Prostate gland (tissue), 2 donors: Measurements from ENCODE around the gene TLR5. TPM values are rescaled to one million over a fixed set of nuclear protein-coding genes. Genes with fewer than 3 reads are reported as not detected.

ENCODE experiments used
- DNase-seq: peaks from one replicate; pipeline ENCODE4 v3.0.0-alpha.2; 2019; ENCODE audit warnings: low spot score
- H3K27ac ChIP-seq, 2 donors: fragments of 200-600 bp; sonication (generic); 2 replicates each; pipeline ENCODE4 v1.5.1; 2017 to 2019
- H3K27me3 ChIP-seq: fragments of 200-600 bp; sonication (generic); replicated peaks from 2 replicates; pipeline ENCODE4 v1.5.1; 2019; ENCODE audit not compliant: insufficient read depth
- H3K36me3 ChIP-seq, 2 donors: fragments of 200-600 bp; sonication (generic); 1 replicate in 1 of 2; 2 replicates in 1 of 2; pipeline versions ENCODE4 v1.5.1 to v1.8.1; 2017 to 2019
- H3K4me1 ChIP-seq: fragments of 200-600 bp; sonication (generic); replicated peaks from 2 replicates; pipeline ENCODE4 v1.5.1; 2019
- H3K4me3 ChIP-seq, 2 donors: fragments of 200-600 bp; sonication (generic); 2 replicates each; pipeline ENCODE4 v1.5.1; 2017 to 2019
- H3K9me3 ChIP-seq: fragments of 200-600 bp; sonication (generic); 2 replicates; pipeline ENCODE4 v1.5.1; 2017
- CTCF ChIP-seq, 4 experiments: fragments of 200-600 bp in 2 of 4; fragments of 450-650 bp in 2 of 4; sonication (generic) in 2 of 4; IDR thresholded peaks; 1 replicate in 3 of 4; 2 replicates in 1 of 4; pipeline ENCODE4 v1.5.1; 2016 to 2019; ENCODE audit warnings: antibody characterized with exemption in 4 of 4, mild to moderate bottlenecking in 2 of 4, moderate library complexity in 2 of 4
- POLR2A ChIP-seq: fragments of 450-650 bp; IDR thresholded peaks from one replicate; pipeline ENCODE4 v1.6.1; 2016; ENCODE audit warnings: antibody characterized with exemption, mild to moderate bottlenecking
- POLR2AphosphoS5 ChIP-seq: sonication (generic); formaldehyde crosslinking; IDR thresholded peaks from one replicate; pipeline ENCODE4 v1.6.1; 2017; ENCODE audit warnings: antibody characterized with exemption
- WGBS: methylation state at CpG from one replicate; pipeline ENCODE4 v1.1.5; 2018; 5-methylcytosine and 5-hydroxymethylcytosine counted together
- intact Hi-C: fragments of 100-400 bp; cut with DNase I; formaldehyde crosslinking; loops from one replicate; pipeline ENCODE4 v1.14.2; 2022
- total RNA-seq, 2 donors: library from RNA; depleted of rRNA; stranded (reverse); fragments of >200 nt; gene quantifications; one replicate each; pipeline ENCODE4 v1.1.0, GENCODE V29; 2016

The TLR5 gene
- total RNA-seq, 2 donors from 2014 or later, result 7.4 to 14.2 TPM

DNA sequence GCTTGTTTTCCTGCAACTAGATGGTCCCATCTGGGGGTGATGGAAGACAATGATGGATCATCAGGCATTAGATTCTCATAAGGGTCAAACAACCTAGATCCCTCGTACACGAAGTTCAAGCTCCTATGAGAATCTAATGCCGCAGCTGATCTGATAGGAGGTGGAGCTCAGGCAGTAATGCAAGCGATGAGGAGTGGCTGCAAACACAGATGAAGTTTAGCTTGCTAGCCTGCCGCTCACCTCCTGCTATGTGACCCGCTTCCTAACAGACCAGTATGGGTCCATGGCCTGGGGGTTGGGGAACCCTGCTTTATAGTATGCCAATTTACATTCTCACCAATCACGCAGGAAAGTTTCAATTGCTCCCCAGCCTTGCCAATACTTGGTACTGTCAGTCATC lies 37.5 kb downstream of the TLR5 start:
- no peaks in the 10 kb centered on the region for H3K27me3 ChIP-seq
- H3K36me3 ChIP-seq, result no peaks in the 10 kb centered on the region
- H3K4me1 ChIP-seq, result no peaks in the 10 kb centered on the region
- H3K4me3 ChIP-seq, result no peak overlapping the region
- 90% methylated on average over 7 of the region's 7 CpGs for WGBS
- DNase-seq, result no peak
- TF ChIP-seq CTCF (IDR thresholded peaks at IDR 0.05) (no peak), POLR2AphosphoS5 (no peak), POLR2A (no peak)
- intact Hi-C loops, result no loop called here
- H3K27ac ChIP-seq, result no peak overlapping the region
- H3K9me3 ChIP-seq, result no peaks in the 10 kb centered on the region

DNA sequence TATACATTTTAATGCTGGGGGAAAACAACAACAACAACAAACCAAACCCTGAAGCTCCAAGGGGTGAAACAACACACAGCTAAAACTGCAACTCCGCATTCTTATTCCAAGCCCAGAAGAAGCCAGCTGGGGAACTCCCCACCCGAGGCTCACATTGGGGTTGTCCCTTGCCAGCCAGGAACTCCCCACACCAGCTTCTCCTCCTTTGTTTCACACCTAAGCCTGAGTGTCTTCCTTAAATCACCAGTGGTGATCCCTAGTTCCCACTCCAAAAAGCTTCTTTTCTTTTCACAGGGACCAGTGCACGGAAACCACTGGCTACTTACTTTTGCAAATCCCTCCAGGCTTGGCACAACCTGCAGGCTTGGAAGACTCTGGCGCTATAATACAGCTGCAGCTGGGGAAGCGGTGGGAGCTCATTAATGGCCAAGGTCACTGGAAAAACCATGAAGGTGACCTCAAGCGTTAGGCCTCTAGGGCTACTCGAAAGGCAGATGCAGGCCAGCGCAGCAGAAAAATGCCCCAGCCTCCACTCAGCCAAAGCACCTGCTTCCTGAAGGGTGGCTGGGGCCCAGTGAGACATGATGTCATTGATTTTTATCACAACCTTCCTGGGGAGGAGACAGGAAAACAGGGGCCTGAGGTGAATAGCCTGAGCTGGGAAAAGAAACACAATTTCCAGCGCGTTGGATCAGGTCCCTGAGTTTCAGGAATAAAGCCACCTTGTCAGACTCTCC lies 40.1 kb downstream of the TLR5 start:
- H3K27ac ChIP-seq, result no peak overlapping the region
- H3K36me3 ChIP-seq, result no peaks in the 10 kb centered on the region
- WGBS, result 53% methylated on average over 10 of the region's 10 CpGs
- H3K9me3 ChIP-seq, result no peaks in the 10 kb centered on the region
- intact Hi-C loops, result no loop called here
- no peak overlapping the region for H3K4me3 ChIP-seq
- no peak for DNase-seq
- H3K4me1 ChIP-seq, result no peaks in the 10 kb centered on the region
- TF ChIP-seq POLR2A (no peak), POLR2AphosphoS5 (no peak), CTCF (IDR thresholded peaks at IDR 0.05) (no peak)
- H3K27me3 ChIP-seq, result no peaks in the 10 kb centered on the region

GRCh38 chr1:223097713-223098112 lies 45.3 kb downstream of the TLR5 start:
- H3K27me3 ChIP-seq, result no peaks in the 10 kb centered on the region
- DNase-seq, result no peak
- H3K27ac ChIP-seq, result no peak overlapping the region
- H3K9me3 ChIP-seq, result no peaks in the 10 kb centered on the region
- 78% methylated on average over 1 of the region's 1 CpG for WGBS
- no peaks in the 10 kb centered on the region for H3K4me1 ChIP-seq
- intact Hi-C loops, result no loop called here
- TF ChIP-seq CTCF (IDR thresholded peaks at IDR 0.05), result no peak
- TF ChIP-seq POLR2AphosphoS5, result no peak
- TF ChIP-seq POLR2A, result no peak
- no peaks in the 10 kb centered on the region for H3K36me3 ChIP-seq
- no peak overlapping the region for H3K4me3 ChIP-seq

- WGBS, result 85% methylated on average over 4 of the region's 4 CpGs
- intact Hi-C loops, result no loop called here
- H3K9me3 ChIP-seq, result no peaks in the 10 kb centered on the region
Measured at GRCh38 chr1:223095870-223096269, 47.2 kb downstream of the TLR5 start.

More at GRCh38 chr1:223095870-223096269, 47.2 kb downstream of the TLR5 start:
- H3K4me3 ChIP-seq, result no peak overlapping the region
- H3K36me3 ChIP-seq, result no peaks in the 10 kb centered on the region
- no peaks in the 10 kb centered on the region for H3K4me1 ChIP-seq
- no peak for DNase-seq
- no peak for TF ChIP-seq CTCF (IDR thresholded peaks at IDR 0.05)
- no peak for TF ChIP-seq POLR2AphosphoS5
- TF ChIP-seq POLR2A, result no peak
- H3K27ac ChIP-seq, result no peak overlapping the region
- H3K27me3 ChIP-seq, result no peaks in the 10 kb centered on the region
